Measurements from ENCODE around the gene TAPT1. TPM values are rescaled to one million over a fixed set of nuclear protein-coding genes. Genes with fewer than 3 reads are reported as not detected.
"Not testable (repeated sequence)": the region's sequence is repeated elsewhere in the genome, so short reads cannot be mapped to it uniquely, and the experiment has no call there.

TAPT1 gene
- total RNA-seq, 1 donor from 2014 or later: 25.3 TPM

GRCh38 chr4:16196482-16197393 is 29.5 kb downstream of the TAPT1 start:
- no peaks in the 10 kb centered on the region for H3K27me3 Mint-ChIP-seq (ENCODE audit: low read depth, unreplicated experiment)
- peak; percentile 63 for FAIRE-seq
- Histone ChIP-seq H3K9me3 (ENCODE audit: insufficient read depth, low read depth, low read length) (no peaks in the 10 kb centered on the region), H4K20me1 (ENCODE audit: insufficient read depth, low read length) (no peaks in the 10 kb centered on the region), H2AFZ (ENCODE audit: low read depth, low read length) (peak overlapping the region; percentile 45), H3K27me3 (ENCODE audit: insufficient read depth, low read length) (no peaks in the 10 kb centered on the region), H3K4me2 (ENCODE audit: low read length) (peak overlapping the region; percentile 78), H3K79me2 (ENCODE audit: insufficient read depth, low read length) (no peaks in the 10 kb centered on the region), H3K9ac (ENCODE audit: low read length) (peak overlapping the region; percentile 58), H3K27ac (ENCODE audit: low read depth, low read length) (peak overlapping the region; percentile 27), H3K36me3 (ENCODE audit: insufficient read depth, low read length) (no peaks in the 10 kb centered on the region), H3K4me3 (ENCODE audit: insufficient read depth, low read depth, low read length) (peak overlapping the region; percentile 38), H3K4me1 (ENCODE audit: insufficient read depth, low read length) (peaks cover 9% of the 10 kb centered on the region)
- peak; percentile 76 for DNase-seq (ENCODE audit: low read depth)
- no peak for TF ChIP-seq EZH2 (IDR thresholded peaks at IDR 0.05; ENCODE audit: insufficient read depth, low read length)
- TF ChIP-seq, protein P1, sequence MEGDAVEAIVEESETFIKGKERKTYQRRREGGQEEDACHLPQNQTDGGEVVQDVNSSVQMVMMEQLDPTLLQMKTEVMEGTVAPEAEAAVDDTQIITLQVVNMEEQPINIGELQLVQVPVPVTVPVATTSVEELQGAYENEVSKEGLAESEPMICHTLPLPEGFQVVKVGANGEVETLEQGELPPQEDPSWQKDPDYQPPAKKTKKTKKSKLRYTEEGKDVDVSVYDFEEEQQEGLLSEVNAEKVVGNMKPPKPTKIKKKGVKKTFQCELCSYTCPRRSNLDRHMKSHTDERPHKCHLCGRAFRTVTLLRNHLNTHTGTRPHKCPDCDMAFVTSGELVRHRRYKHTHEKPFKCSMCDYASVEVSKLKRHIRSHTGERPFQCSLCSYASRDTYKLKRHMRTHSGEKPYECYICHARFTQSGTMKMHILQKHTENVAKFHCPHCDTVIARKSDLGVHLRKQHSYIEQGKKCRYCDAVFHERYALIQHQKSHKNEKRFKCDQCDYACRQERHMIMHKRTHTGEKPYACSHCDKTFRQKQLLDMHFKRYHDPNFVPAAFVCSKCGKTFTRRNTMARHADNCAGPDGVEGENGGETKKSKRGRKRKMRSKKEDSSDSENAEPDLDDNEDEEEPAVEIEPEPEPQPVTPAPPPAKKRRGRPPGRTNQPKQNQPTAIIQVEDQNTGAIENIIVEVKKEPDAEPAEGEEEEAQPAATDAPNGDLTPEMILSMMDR (IDR thresholded peaks at IDR 0.05; ENCODE audit: insufficient read depth, low read depth, low read length): peak; percentile 42
- peaks cover 2% of the 10 kb centered on the region for H3K36me3 Mint-ChIP-seq (ENCODE audit: low read depth, unreplicated experiment)
- H3K9me3 Mint-ChIP-seq (ENCODE audit: unreplicated experiment): no peaks in the 10 kb centered on the region
- peaks cover 23% of the 10 kb centered on the region for H3K4me1 Mint-ChIP-seq (ENCODE audit: low read depth, unreplicated experiment)
- H3K4me3 Mint-ChIP-seq (ENCODE audit: unreplicated experiment): no peak overlapping the region
- H3K27ac Mint-ChIP-seq (ENCODE audit: unreplicated experiment): peak overlapping the region; percentile 89

DNA sequence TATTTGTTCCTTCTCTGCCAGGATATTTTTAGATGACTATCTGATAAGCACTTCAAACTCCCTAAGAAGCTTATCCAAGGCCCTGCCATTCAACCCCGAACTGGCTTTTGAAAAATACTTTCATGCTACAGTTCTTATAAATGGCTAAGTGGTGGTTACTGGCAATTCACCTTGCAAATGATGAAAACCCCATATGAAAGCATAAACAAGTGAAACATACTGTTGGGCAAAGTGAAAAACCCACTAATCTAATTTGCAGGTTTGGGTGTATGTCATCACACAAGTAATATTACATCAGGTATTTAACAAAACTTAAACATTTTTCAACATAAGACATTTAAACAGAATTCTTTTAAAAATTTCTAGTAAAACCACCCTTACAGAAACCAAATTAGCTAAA is 31.1 kb downstream of the TAPT1 start:
- no peak overlapping the region for H3K27ac ChIP-seq (ENCODE audit: low read depth, low read length)
- no peaks in the 10 kb centered on the region for H3K27me3 ChIP-seq (ENCODE audit: insufficient read depth, low read length)
- FAIRE-seq (no peak), DNase-seq (ENCODE audit: low read depth) (no peak)
- H3K9me3 ChIP-seq (ENCODE audit: insufficient read depth, low read depth, low read length): no peaks in the 10 kb centered on the region
- Mint-ChIP-seq H3K27me3 (ENCODE audit: low read depth, unreplicated experiment) (no peaks in the 10 kb centered on the region), H3K27ac (ENCODE audit: unreplicated experiment) (no peak overlapping the region), H3K9me3 (ENCODE audit: unreplicated experiment) (no peaks in the 10 kb centered on the region), H3K36me3 (ENCODE audit: low read depth, unreplicated experiment) (no peaks in the 10 kb centered on the region), H3K4me1 (ENCODE audit: low read depth, unreplicated experiment) (peaks cover 23% of the 10 kb centered on the region), H3K4me3 (ENCODE audit: unreplicated experiment) (no peak overlapping the region)
- no peak overlapping the region for H3K4me3 ChIP-seq (ENCODE audit: insufficient read depth, low read depth, low read length)
- no peak overlapping the region for H3K4me2 ChIP-seq (ENCODE audit: low read length)
- TF ChIP-seq, protein P1 (IDR thresholded peaks at IDR 0.05; ENCODE audit: insufficient read depth, low read depth, low read length): no peak
- TF ChIP-seq EZH2 (IDR thresholded peaks at IDR 0.05; ENCODE audit: insufficient read depth, low read length): no peak
- no peaks in the 10 kb centered on the region for H4K20me1 ChIP-seq (ENCODE audit: insufficient read depth, low read length)
- H3K79me2 ChIP-seq (ENCODE audit: insufficient read depth, low read length): no peaks in the 10 kb centered on the region
- no peak overlapping the region for H3K9ac ChIP-seq (ENCODE audit: low read length)
- no peaks in the 10 kb centered on the region for H3K36me3 ChIP-seq (ENCODE audit: insufficient read depth, low read length)
- H2AFZ ChIP-seq (ENCODE audit: low read depth, low read length): no peak overlapping the region
- H3K4me1 ChIP-seq (ENCODE audit: insufficient read depth, low read length): peaks cover 9% of the 10 kb centered on the region

- not testable (repeated sequence) for H3K9me3 ChIP-seq (ENCODE audit: insufficient read depth, low read depth, low read length); H3K9ac ChIP-seq (ENCODE audit: low read length); H3K9me3 Mint-ChIP-seq (ENCODE audit: unreplicated experiment); H3K4me3 Mint-ChIP-seq (ENCODE audit: unreplicated experiment); H3K27me3 ChIP-seq (ENCODE audit: insufficient read depth, low read length); H3K4me1 ChIP-seq (ENCODE audit: insufficient read depth, low read length); H4K20me1 ChIP-seq (ENCODE audit: insufficient read depth, low read length); H3K4me2 ChIP-seq (ENCODE audit: low read length); H3K36me3 Mint-ChIP-seq (ENCODE audit: low read depth, unreplicated experiment); DNase-seq (ENCODE audit: low read depth); H3K4me3 ChIP-seq (ENCODE audit: insufficient read depth, low read depth, low read length); H3K79me2 ChIP-seq (ENCODE audit: insufficient read depth, low read length); H3K27me3 Mint-ChIP-seq (ENCODE audit: low read depth, unreplicated experiment); FAIRE-seq; H2AFZ ChIP-seq (ENCODE audit: low read depth, low read length); H3K27ac Mint-ChIP-seq (ENCODE audit: unreplicated experiment); H3K36me3 ChIP-seq (ENCODE audit: insufficient read depth, low read length); H3K27ac ChIP-seq (ENCODE audit: low read depth, low read length)
- peaks cover 23% of the 10 kb centered on the region for H3K4me1 Mint-ChIP-seq (ENCODE audit: low read depth, unreplicated experiment)
Observed at GRCh38 chr4:16194798-16195197, 31.5 kb downstream of the TAPT1 start.
